Choroid plexus epithelial cell (primary cell): ENCODE data around the gene B3GNT4.

Experiments
- DNase-seq: peaks from one replicate; pipeline ENCODE4 v3.0.0-alpha.2; 2010; ENCODE audit warnings: low read depth
- H3K4me3 ChIP-seq: 2 replicates; pipeline ENCODE4 v1.5.1; 2011; ENCODE audit warnings: low read depth, mild to moderate bottlenecking, control low read depth, low read length, moderate library complexity
- CTCF ChIP-seq: conservative IDR thresholded peaks from 2 replicates; pipeline ENCODE4 v1.5.1; 2011; ENCODE audit warnings: low read depth, mild to moderate bottlenecking, control low read depth, inconsistent platforms, low read length, moderate library complexity

Gene B3GNT4

GRCh38 chr12:122203301-122204166 is at the start of gene B3GNT4:
TSS of gene B3GNT4 (plus strand) at chr12:122203709. CDS start at chr12:122204619, 910 bp downstream.
- H3K4me3 ChIP-seq: peak within 1 kb of the TSS; percentile 58
- DNase-seq: peak; percentile 44
- no peak for TF ChIP-seq CTCF

GRCh38 chr12:122155705-122156104 is 47.8 kb upstream of the B3GNT4 start:
- no peak for DNase-seq
- TF ChIP-seq CTCF: no peak
- H3K4me3 ChIP-seq: no peak overlapping the region

- DNase-seq: no peak
- TF ChIP-seq CTCF: no peak
- no peak overlapping the region for H3K4me3 ChIP-seq
Measured at GRCh38 chr12:122158700-122159285, 44.7 kb upstream of the B3GNT4 start.

- DNase-seq: no peak
Measured at GRCh38 chr12:122159882-122160281, 43.6 kb upstream of the B3GNT4 start.

GRCh38 chr12:122160761-122161160 is 42.7 kb upstream of the B3GNT4 start:
- no peak for DNase-seq
- H3K4me3 ChIP-seq: no peak overlapping the region
- TF ChIP-seq CTCF: no peak

More at GRCh38 chr12:122159882-122160281, 43.6 kb upstream of the B3GNT4 start:
- TF ChIP-seq CTCF: no peak
- no peak overlapping the region for H3K4me3 ChIP-seq

GRCh38 chr12:122161682-122162081 is 41.8 kb upstream of the B3GNT4 start:
- H3K4me3 ChIP-seq: no peak overlapping the region
- DNase-seq: no peak
- no peak for TF ChIP-seq CTCF
